Right forelimb (tissue), 1 donor: Measurements from ENCODE around the gene SIRT4.
"Not testable (repeated sequence)": the region's sequence is repeated elsewhere in the genome, so short reads cannot be mapped to it uniquely, and the experiment has no call there.

Experiments
- DNase-seq: peaks from one replicate; pipeline ENCODE4 v3.0.0-alpha.2; 2018

SIRT4 gene

GRCh38 chr12:120301962-120302815 lies at the start of gene SIRT4:
TSS of gene SIRT4 (plus strand) at chr12:120302321. CDS start at chr12:120303562, 1,241 bp downstream.
- DNase-seq, result peak; percentile 90

GRCh38 chr12:120253313-120253712 lies 48.8 kb upstream of the SIRT4 start:
- DNase-seq, result not testable (repeated sequence)

GRCh38 chr12:120254809-120255208 lies 47.3 kb upstream of the SIRT4 start:
- no peak for DNase-seq

- DNase-seq, result peak; percentile 69
Observed at GRCh38 chr12:120257041-120257821, 44.9 kb upstream of the SIRT4 start.

- no peak for DNase-seq
Observed at GRCh38 chr12:120258323-120258896, 43.7 kb upstream of the SIRT4 start.

GRCh38 chr12:120259418-120260202 lies 42.5 kb upstream of the SIRT4 start:
- DNase-seq, result no peak

DNA sequence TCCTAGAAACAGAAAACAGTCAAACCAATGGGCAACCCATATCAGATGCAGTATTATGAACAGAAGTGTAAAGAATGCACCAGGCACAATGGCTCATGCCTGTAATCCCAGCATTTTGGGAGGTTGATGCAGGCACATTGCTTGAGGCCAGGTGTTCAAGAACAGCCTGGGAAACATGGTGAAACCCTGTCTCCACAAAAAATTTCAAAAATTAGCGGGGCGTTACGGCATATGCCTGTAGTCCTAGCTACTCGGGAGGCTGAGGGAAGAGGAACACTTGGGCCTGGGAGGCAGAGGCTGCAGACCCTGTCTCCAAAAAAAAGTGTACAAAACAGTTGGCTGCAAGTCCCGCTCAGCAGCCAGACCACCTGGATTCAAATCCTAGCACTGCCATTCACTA lies 41.5 kb upstream of the SIRT4 start:
- DNase-seq, result no peak

GRCh38 chr12:120261951-120262851 lies 39.9 kb upstream of the SIRT4 start:
- no peak for DNase-seq

GRCh38 chr12:120262852-120263747 lies 39.0 kb upstream of the SIRT4 start:
- DNase-seq, result no peak

DNA sequence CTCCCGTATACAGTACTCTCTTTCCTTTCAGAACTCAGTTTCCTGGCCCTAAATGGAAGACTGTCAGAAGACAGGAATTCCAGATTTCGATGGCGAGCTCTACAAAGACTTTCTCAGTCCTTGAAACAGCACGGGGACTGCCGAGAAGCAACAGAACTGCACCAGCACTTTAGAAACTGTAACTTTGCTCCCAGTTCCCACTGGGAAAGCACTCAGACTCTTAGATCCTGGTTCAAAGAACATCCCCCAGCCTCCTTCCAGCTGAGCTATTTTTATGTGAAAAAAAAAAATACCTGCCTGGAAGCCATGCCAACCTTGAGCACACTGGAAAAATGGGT lies 38.4 kb upstream of the SIRT4 start:
- DNase-seq, result no peak

- DNase-seq, result no peak
Observed at GRCh38 chr12:120264086-120264903, 37.8 kb upstream of the SIRT4 start.

- DNase-seq, result no peak
Observed at GRCh38 chr12:120264904-120265472, 37.1 kb upstream of the SIRT4 start.

DNA sequence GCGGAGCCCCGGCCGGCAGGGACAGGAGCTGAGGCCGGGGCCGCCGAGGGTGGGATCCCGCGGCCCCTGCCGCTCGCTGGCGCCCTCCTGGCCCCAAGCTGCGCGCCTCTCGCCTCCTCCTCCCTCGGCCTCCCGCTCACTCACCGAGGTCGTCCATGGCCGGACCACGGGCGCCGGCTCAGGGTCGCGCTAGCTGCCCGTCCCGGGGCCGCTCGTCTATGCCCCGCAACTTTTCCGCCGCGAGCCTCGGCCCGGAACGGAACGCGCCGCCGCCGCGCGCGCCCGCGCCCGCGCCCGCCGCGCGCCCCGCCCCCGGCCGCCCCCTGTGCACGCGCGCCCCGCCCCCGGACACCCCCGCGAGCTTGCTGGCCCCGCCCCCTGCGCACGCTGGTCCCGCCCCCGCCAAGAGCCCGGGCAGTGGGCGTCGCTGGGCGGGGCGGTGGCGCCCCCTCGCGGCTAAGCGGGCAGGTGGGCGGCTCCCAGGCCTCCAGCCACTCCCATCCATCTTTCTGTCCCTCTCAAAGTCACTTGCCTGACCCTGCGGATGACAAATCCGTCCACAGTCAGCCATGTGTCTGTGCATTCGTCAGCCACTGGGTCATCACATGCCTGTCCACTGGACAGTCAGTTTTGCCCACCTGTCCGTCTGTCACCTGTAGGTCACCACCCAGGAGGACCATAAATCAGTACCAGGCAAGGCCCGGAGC lies 36.5 kb upstream of the SIRT4 start, which contains the start of gene PXN:
Gene PXN, minus strand, starts transcription at position 258 of the 707 bp plus-strand sequence. Its CDS starts 101 bp downstream, at position 157.
- peak; percentile 93 for DNase-seq

GRCh38 chr12:120266180-120266870 lies 35.8 kb upstream of the SIRT4 start:
- DNase-seq, result no peak

GRCh38 chr12:120267736-120268135 lies 34.4 kb upstream of the SIRT4 start:
- no peak for DNase-seq

DNA sequence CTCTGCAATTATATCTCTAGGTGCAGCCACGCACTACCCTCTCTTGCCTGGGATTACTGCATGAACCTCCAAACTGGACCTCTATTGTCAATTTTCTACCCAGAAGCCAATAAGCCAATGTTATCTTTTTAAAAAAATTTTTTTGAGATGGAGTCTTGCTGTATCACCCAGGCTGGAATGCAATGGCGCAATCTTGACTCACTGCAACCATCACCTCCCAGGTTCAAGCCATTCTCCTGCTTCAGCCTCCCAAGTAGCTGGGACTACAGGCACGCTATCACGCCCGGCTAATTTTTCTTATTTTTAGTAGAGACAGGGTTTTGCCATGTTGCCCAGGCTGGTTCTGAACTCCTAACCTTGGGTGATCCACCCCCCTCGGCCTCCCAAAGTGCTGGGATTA lies 25.4 kb upstream of the SIRT4 start:
- no peak for DNase-seq

- no peak for DNase-seq
Observed at GRCh38 chr12:120278137-120279069, 23.7 kb upstream of the SIRT4 start.
